Measurements from ENCODE around the gene HSPA12A. TPM values are rescaled to one million over a fixed set of nuclear protein-coding genes. Genes with fewer than 3 reads are reported as not detected.
"Not testable (repeated sequence)": the region's sequence is repeated elsewhere in the genome, so short reads cannot be mapped to it uniquely, and the experiment has no call there.

The HSPA12A gene
- total RNA-seq, 4 donors from 2014 or later: 4.5 to 6.0 (median 4.9) TPM

DNA sequence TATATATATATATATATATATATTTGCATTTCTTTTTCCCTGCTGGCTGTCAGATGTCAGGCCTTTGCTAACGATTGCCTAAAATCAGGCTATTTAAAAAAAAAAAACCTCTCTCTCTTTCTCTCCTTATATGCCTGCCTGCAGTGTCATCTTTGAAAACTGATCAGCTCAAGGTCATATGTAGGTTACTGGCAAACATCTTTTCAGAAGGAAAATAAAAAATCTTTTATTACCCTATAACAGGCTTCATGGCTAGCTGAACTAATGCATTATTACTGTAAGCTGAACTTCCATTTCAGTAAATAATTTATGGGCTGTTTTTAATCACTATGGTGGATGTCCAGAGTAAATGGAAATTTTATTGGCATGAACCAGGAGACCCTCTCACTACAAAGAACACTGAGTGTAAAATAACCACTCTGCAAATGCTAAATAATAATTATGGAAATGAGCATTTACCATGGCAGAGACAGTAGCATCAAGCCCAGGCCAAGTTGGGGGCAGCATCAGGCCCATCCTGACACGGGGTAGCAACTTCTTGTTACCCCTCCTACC is 29.3 kb downstream of the HSPA12A start:
- intact Hi-C loops (cut with DNase I; ENCODE audit: low total_unique reads): no loop called here
- in situ Hi-C loops (cut with MboI; ENCODE audit: low sequenced_read_pairs in 4 of 4): no loop called here
- no peaks in the 10 kb centered on the region for H3K27me3 ChIP-seq
- no peak for TF ChIP-seq POLR2A (IDR thresholded peaks at IDR 0.05)
- no peak for TF ChIP-seq CTCF (IDR thresholded peaks at IDR 0.05 in 4 of 5, conservative IDR thresholded peaks at IDR 0.05 in 1 of 5)
- H3K27ac ChIP-seq: no peak overlapping the region
- no peak overlapping the region for H3K4me3 ChIP-seq
- H3K9me3 ChIP-seq: no peaks in the 10 kb centered on the region
- no peaks in the 10 kb centered on the region for H3K36me3 ChIP-seq
- ATAC-seq: no peak
- no peak for DNase-seq
- H3K4me1 ChIP-seq: no peaks in the 10 kb centered on the region

- in situ Hi-C loops (cut with MboI; ENCODE audit: low sequenced_read_pairs in 4 of 4) (no loop called here), intact Hi-C loops (cut with DNase I; ENCODE audit: low total_unique reads) (no loop called here)
- Histone ChIP-seq H3K36me3 (no peaks in the 10 kb centered on the region), H3K4me3 (no peak overlapping the region), H3K27ac (no peak overlapping the region), H3K27me3 (no peaks in the 10 kb centered on the region), H3K9me3 (no peaks in the 10 kb centered on the region), H3K4me1 (no peaks in the 10 kb centered on the region)
- DNase-seq: no peak
- TF ChIP-seq CTCF (IDR thresholded peaks at IDR 0.05 in 4 of 5, conservative IDR thresholded peaks at IDR 0.05 in 1 of 5) (no peak), POLR2A (IDR thresholded peaks at IDR 0.05) (no peak)
- ATAC-seq: no peak
Measured at GRCh38 chr10:116712519-116712918, 29.8 kb downstream of the HSPA12A start.

GRCh38 chr10:116711803-116712202 is 30.6 kb downstream of the HSPA12A start:
- H3K9me3 ChIP-seq; ATAC-seq; H3K4me1 ChIP-seq; DNase-seq; H3K27me3 ChIP-seq; in situ Hi-C loops (cut with MboI; ENCODE audit: low sequenced_read_pairs in 4 of 4); H3K27ac ChIP-seq; H3K4me3 ChIP-seq; intact Hi-C loops (cut with DNase I; ENCODE audit: low total_unique reads); H3K36me3 ChIP-seq: not testable (repeated sequence)

GRCh38 chr10:116710076-116710475 is 32.3 kb downstream of the HSPA12A start:
- TF ChIP-seq CTCF (IDR thresholded peaks at IDR 0.05 in 4 of 5, conservative IDR thresholded peaks at IDR 0.05 in 1 of 5) (no peak), POLR2A (IDR thresholded peaks at IDR 0.05) (no peak)
- Histone ChIP-seq H3K27ac (no peak overlapping the region), H3K9me3 (no peaks in the 10 kb centered on the region), H3K4me3 (no peak overlapping the region), H3K4me1 (no peaks in the 10 kb centered on the region), H3K36me3 (no peaks in the 10 kb centered on the region), H3K27me3 (no peaks in the 10 kb centered on the region)
- ATAC-seq (no peak), DNase-seq (no peak)
- in situ Hi-C loops (cut with MboI; ENCODE audit: low sequenced_read_pairs in 4 of 4): no loop called here
- intact Hi-C loops (cut with DNase I; ENCODE audit: low total_unique reads): no loop called here

GRCh38 chr10:116708877-116709276 is 33.5 kb downstream of the HSPA12A start:
- intact Hi-C loops (cut with DNase I; ENCODE audit: low total_unique reads) (no loop called here), in situ Hi-C loops (cut with MboI; ENCODE audit: low sequenced_read_pairs in 4 of 4) (no loop called here)
- Histone ChIP-seq H3K27ac (no peak overlapping the region), H3K9me3 (no peaks in the 10 kb centered on the region), H3K36me3 (no peaks in the 10 kb centered on the region), H3K4me3 (no peak overlapping the region), H3K27me3 (no peaks in the 10 kb centered on the region), H3K4me1 (no peaks in the 10 kb centered on the region)
- TF ChIP-seq CTCF (IDR thresholded peaks at IDR 0.05 in 4 of 5, conservative IDR thresholded peaks at IDR 0.05 in 1 of 5) (no peak), POLR2A (IDR thresholded peaks at IDR 0.05) (no peak)
- no peak for DNase-seq
- ATAC-seq: no peak
